HepG2 (cell line): ENCODE data around the gene INPP4B. TPM values are rescaled to one million over a fixed set of nuclear protein-coding genes. Genes with fewer than 3 reads are reported as not detected.

Experiments used
- ATAC-seq: fragments of 200-7000 bp; cut with Tn5 transposase; 3 replicates; pipeline ENCODE4 v1.9.1; 2020; ENCODE audit warnings: mild to moderate bottlenecking, moderate library complexity
- BruUV-seq: library from RNA; stranded (reverse); fragments of 400-500 nt; replicated peaks from 2 replicates; lab custom pipeline; 2021; lab: Mats Ljungman, UMichigan
- CTCF ChIA-PET: fragments of 300-600 bp; formaldehyde crosslinking; extraction: SDS; loops from one replicate; lab custom pipeline; 2021; ENCODE audit warnings: low total read pairs, inconsistent platforms, low intra/inter-chr PET ratio; lab: Yijun Ruan, JAX
- POLR2A ChIA-PET: fragments of 350-600 bp; sonication (Branson Sonifier 250); formaldehyde crosslinking; loops from one replicate; lab custom pipeline; 2020; ENCODE audit warnings: antibody characterized with exemption, inconsistent platforms; lab: Yijun Ruan, JAX
- DNase-seq: peaks from one replicate; pipeline ENCODE4 v3.0.0-alpha.2; 2015; ENCODE audit warnings: low spot score
- FAIRE-seq: peaks from 3 replicates; lab custom pipeline; 2011; peaks lifted over from hg19 to GRCh38; lab: Jason Lieb, UNC
- H2AFZ ChIP-seq: one replicate; pipeline ENCODE4 v1.6.1; 2011; ENCODE audit warnings: low read length, inconsistent platforms
- H3K27ac ChIP-seq: fragments of 300-600 bp; 3 replicates; pipeline ENCODE4 v1.8.0; 2011; ENCODE audit warnings: mixed run types, mild to moderate bottlenecking, mixed read lengths, low read length, inconsistent platforms; ENCODE audit not compliant: insufficient read depth; ENCODE audit errors: extremely low read length
- H3K27me3 ChIP-seq, 2 experiments: fragments of 200-600 bp in 1 of 2; 2 replicates in 1 of 2; 3 replicates in 1 of 2; pipeline versions ENCODE4 v1.6.0 to v1.8.0; 2011; ENCODE audit warnings: low read length in 2 of 2, mild to moderate bottlenecking in 2 of 2, moderate library complexity in 2 of 2, inconsistent platforms in 1 of 2; ENCODE audit not compliant: insufficient read depth in 2 of 2, control insufficient read depth in 1 of 2
- H3K36me3 ChIP-seq, 2 experiments: fragments of 200-600 bp in 1 of 2; replicated peaks in 1 of 2; 2 replicates in 1 of 2; 3 replicates in 1 of 2; pipeline versions ENCODE4 v1.5.1 to v1.8.0; 2011; ENCODE audit warnings: low read length in 2 of 2, inconsistent platforms in 1 of 2; ENCODE audit not compliant: insufficient read depth in 2 of 2, control insufficient read depth in 1 of 2
- H3K4me1 ChIP-seq: 2 replicates; pipeline ENCODE4 v1.5.1; 2012; ENCODE audit warnings: low read length, inconsistent platforms; ENCODE audit not compliant: insufficient read depth
- H3K4me2 ChIP-seq: 2 replicates; pipeline ENCODE4 v1.6.0; 2011; ENCODE audit warnings: low read depth, low read length, inconsistent platforms
- H3K4me3 ChIP-seq, 3 experiments: fragments of 200-600 bp in 1 of 3; sonication (generic), shearing (Covaris generic) in 1 of 3; replicated peaks in 1 of 3; 2 replicates each; pipeline ENCODE4 v1.5.1; 2011 to 2016; ENCODE audit warnings: low read length in 3 of 3, inconsistent platforms in 2 of 3, low read depth in 2 of 3, mild to moderate bottlenecking in 2 of 3, control low read depth in 1 of 3, mixed read lengths in 1 of 3; ENCODE audit not compliant: insufficient read depth in 1 of 3
- H3K79me2 ChIP-seq: one replicate; pipeline ENCODE4 v1.6.1; 2011; ENCODE audit warnings: low read length, inconsistent platforms; ENCODE audit not compliant: insufficient read depth
- H3K9ac ChIP-seq: 2 replicates; pipeline ENCODE4 v1.6.0; 2011; ENCODE audit warnings: mild to moderate bottlenecking, low read depth, low read length, inconsistent platforms; ENCODE audit not compliant: insufficient read depth
- H3K9me3 ChIP-seq: 2 replicates; pipeline ENCODE4 v1.5.1; 2012; ENCODE audit warnings: mild to moderate bottlenecking, low read length
- H4K20me1 ChIP-seq: 2 replicates; pipeline ENCODE4 v1.6.0; 2011; ENCODE audit warnings: inconsistent platforms, mild to moderate bottlenecking, low read length, moderate library complexity; ENCODE audit not compliant: insufficient read depth
- ATF6 ChIP-seq: sonication (generic); formaldehyde crosslinking; conservative IDR thresholded peaks from 2 replicates; pipeline ENCODE4 v1.4.0; 2020; ENCODE audit warnings: missing genetic modification reagents
- HNRNPH1 ChIP-seq: fragments of 200-400 bp; formaldehyde crosslinking; optimal IDR thresholded peaks from 2 replicates; pipeline ENCODE3; 2017; ENCODE audit warnings: mild to moderate bottlenecking, low read depth, low read length
- HOXA5 ChIP-seq: sonication (generic); formaldehyde crosslinking; IDR thresholded peaks from 2 replicates; pipeline ENCODE4 v1.4.0; 2020; ENCODE audit warnings: missing genetic modification reagents
- MAFF ChIP-seq: IDR thresholded peaks from 2 replicates; pipeline ENCODE4 v1.6.1; 2011; ENCODE audit warnings: low read depth, low read length, improper control_type of control experiment
- MIXL1 ChIP-seq: IDR thresholded peaks from 2 replicates; pipeline ENCODE4 v1.6.1; 2016
- MTA1 ChIP-seq: sonication (generic); formaldehyde crosslinking; IDR thresholded peaks from 2 replicates; pipeline ENCODE4 v1.4.0; 2020; ENCODE audit warnings: missing genetic modification reagents, mild to moderate bottlenecking, borderline replicate concordance
- PHF21A ChIP-seq: sonication (generic); formaldehyde crosslinking; IDR thresholded peaks from 2 replicates; pipeline ENCODE4 v1.5.0; 2020; ENCODE audit warnings: mild to moderate bottlenecking, missing genetic modification reagents
- RAD21 ChIP-seq: fragments of 450-650 bp; formaldehyde crosslinking; IDR thresholded peaks from 2 replicates; pipeline ENCODE4 v1.5.0; 2020; ENCODE audit warnings: mild to moderate bottlenecking
- RARG ChIP-seq: sonication (generic); formaldehyde crosslinking; IDR thresholded peaks from 2 replicates; pipeline ENCODE4 v1.4.0; 2020; ENCODE audit warnings: low read depth, mild to moderate bottlenecking, missing genetic modification reagents
- SMAD9 ChIP-seq: sonication (generic); formaldehyde crosslinking; IDR thresholded peaks from 2 replicates; pipeline ENCODE4 v1.5.1; 2020; ENCODE audit warnings: mild to moderate bottlenecking, missing genetic modification reagents
- TARDBP ChIP-seq: sonication (generic); formaldehyde crosslinking; IDR thresholded peaks from 2 replicates; pipeline ENCODE4 v1.8.0; 2022; ENCODE audit warnings: mild to moderate bottlenecking, missing genetic modification reagents
- ZNF431 ChIP-seq: sonication (generic); formaldehyde crosslinking; IDR thresholded peaks from 2 replicates; pipeline ENCODE4 v1.9.0; 2022; ENCODE audit warnings: missing genetic modification reagents, low read depth, mild to moderate bottlenecking, borderline replicate concordance
- ZNF615 ChIP-seq: sonication (generic); formaldehyde crosslinking; IDR thresholded peaks from 2 replicates; pipeline ENCODE4 v1.5.0; 2020; ENCODE audit warnings: mild to moderate bottlenecking, missing genetic modification reagents, borderline replicate concordance
- ZNF629 ChIP-seq: sonication (generic); formaldehyde crosslinking; conservative IDR thresholded peaks from 2 replicates; pipeline ENCODE4 v1.5.0; 2020; ENCODE audit warnings: missing genetic modification reagents
- ZNF761 ChIP-seq: sonication (generic); formaldehyde crosslinking; conservative IDR thresholded peaks from 2 replicates; pipeline ENCODE4 v1.4.0; 2020; ENCODE audit warnings: mild to moderate bottlenecking, missing genetic modification reagents
- ZNF781 ChIP-seq: sonication (generic); formaldehyde crosslinking; IDR thresholded peaks from 2 replicates; pipeline ENCODE4 v1.5.1; 2020; ENCODE audit warnings: borderline replicate concordance, mild to moderate bottlenecking, missing genetic modification reagents; ENCODE audit errors: not compliant biosample characterization
- WGBS: methylation state at CpG from one replicate; pipeline ENCODE4 v1.1.6; 2017; ENCODE audit warnings: low lambda C conversion rate; 5-methylcytosine and 5-hydroxymethylcytosine counted together
- in situ Hi-C: cut with HindIII; loops from 2 replicates; pipeline ENCODE4 v1.10.0; 2017; ENCODE audit warnings: low pct_unique_long_range_greater_than_20kb; ENCODE audit not compliant: extremely low pct_ligation_motif_present
- intact Hi-C: fragments of 100-400 bp; cut with micrococcal nuclease; formaldehyde crosslinking; loops from one replicate; pipeline ENCODE4 v1.10.0; 2022; ENCODE audit not compliant: unreplicated experiment
- polyA plus RNA-seq, 8 experiments: library from polyadenylated mRNA; depleted of rRNA in 3 of 8; stranded (reverse) in 7 of 8; unstranded in 1 of 8; fragments of >200 nt; fragmentation: Illumina TruSeq in 4 of 8; extraction: Trizol in 4 of 8; gene quantifications; 2 replicates each; pipeline versions ENCODE4 v1.2.1 to v1.2.3, GENCODE V29; 2011 to 2016; ENCODE audit warnings: low read depth in 4 of 8, missing spikeins in 1 of 8, mixed read lengths in 1 of 8; ENCODE audit not compliant: insufficient read depth in 1 of 8
- total RNA-seq, 5 experiments: library from RNA; depleted of rRNA; stranded (reverse); fragments of >200 nt; fragmentation: Illumina TruSeq; extraction: Trizol; gene quantifications; 2 replicates each; pipeline ENCODE4 v1.2.3, GENCODE V29; 2016; ENCODE audit warnings: low read depth in 1 of 5
- TF ChIP-seq, protein P1 (sequence below): sonication (generic); formaldehyde crosslinking; IDR thresholded peaks from 2 replicates; pipeline ENCODE4 v1.5.0; 2020; ENCODE audit warnings: mild to moderate bottlenecking, missing genetic modification reagents, borderline replicate concordance

INPP4B gene
- total and polyA plus RNA-seq, 2 of the 13 experiments (the other 11 are each of a cell fraction or from before 2014, with no cell fraction given), result not detected

GRCh38 chr4:142523111-142523510, 323.0 kb downstream of the INPP4B start:
- H3K27me3 ChIP-seq, result no peaks in the 10 kb centered on the region
- 3% methylated on average over 3 of the region's 3 CpGs for WGBS
- FAIRE-seq, result no peak
- BruUV-seq, result no TSS peak
- TF ChIP-seq PHF21A (CRISPR knock-in tag) (no peak), ZNF781 (CRISPR knock-in tag) (no peak), HOXA5 (CRISPR knock-in tag) (no peak), ZNF761 (CRISPR knock-in tag) (no peak), ZNF431 (CRISPR knock-in tag) (no peak), MTA1 (no peak), MIXL1 (CRISPR knock-in tag) (no peak), TARDBP (CRISPR knock-in tag) (no peak), SMAD9 (CRISPR knock-in tag) (no peak), ZNF629 (no peak), ATF6 (CRISPR knock-in tag) (no peak), RAD21 (CRISPR knock-in tag) (no peak), ZNF615 (CRISPR knock-in tag) (no peak), MAFF (no peak), HNRNPH1 (no peak), RARG (no peak)
- TF ChIP-seq, protein P1, sequence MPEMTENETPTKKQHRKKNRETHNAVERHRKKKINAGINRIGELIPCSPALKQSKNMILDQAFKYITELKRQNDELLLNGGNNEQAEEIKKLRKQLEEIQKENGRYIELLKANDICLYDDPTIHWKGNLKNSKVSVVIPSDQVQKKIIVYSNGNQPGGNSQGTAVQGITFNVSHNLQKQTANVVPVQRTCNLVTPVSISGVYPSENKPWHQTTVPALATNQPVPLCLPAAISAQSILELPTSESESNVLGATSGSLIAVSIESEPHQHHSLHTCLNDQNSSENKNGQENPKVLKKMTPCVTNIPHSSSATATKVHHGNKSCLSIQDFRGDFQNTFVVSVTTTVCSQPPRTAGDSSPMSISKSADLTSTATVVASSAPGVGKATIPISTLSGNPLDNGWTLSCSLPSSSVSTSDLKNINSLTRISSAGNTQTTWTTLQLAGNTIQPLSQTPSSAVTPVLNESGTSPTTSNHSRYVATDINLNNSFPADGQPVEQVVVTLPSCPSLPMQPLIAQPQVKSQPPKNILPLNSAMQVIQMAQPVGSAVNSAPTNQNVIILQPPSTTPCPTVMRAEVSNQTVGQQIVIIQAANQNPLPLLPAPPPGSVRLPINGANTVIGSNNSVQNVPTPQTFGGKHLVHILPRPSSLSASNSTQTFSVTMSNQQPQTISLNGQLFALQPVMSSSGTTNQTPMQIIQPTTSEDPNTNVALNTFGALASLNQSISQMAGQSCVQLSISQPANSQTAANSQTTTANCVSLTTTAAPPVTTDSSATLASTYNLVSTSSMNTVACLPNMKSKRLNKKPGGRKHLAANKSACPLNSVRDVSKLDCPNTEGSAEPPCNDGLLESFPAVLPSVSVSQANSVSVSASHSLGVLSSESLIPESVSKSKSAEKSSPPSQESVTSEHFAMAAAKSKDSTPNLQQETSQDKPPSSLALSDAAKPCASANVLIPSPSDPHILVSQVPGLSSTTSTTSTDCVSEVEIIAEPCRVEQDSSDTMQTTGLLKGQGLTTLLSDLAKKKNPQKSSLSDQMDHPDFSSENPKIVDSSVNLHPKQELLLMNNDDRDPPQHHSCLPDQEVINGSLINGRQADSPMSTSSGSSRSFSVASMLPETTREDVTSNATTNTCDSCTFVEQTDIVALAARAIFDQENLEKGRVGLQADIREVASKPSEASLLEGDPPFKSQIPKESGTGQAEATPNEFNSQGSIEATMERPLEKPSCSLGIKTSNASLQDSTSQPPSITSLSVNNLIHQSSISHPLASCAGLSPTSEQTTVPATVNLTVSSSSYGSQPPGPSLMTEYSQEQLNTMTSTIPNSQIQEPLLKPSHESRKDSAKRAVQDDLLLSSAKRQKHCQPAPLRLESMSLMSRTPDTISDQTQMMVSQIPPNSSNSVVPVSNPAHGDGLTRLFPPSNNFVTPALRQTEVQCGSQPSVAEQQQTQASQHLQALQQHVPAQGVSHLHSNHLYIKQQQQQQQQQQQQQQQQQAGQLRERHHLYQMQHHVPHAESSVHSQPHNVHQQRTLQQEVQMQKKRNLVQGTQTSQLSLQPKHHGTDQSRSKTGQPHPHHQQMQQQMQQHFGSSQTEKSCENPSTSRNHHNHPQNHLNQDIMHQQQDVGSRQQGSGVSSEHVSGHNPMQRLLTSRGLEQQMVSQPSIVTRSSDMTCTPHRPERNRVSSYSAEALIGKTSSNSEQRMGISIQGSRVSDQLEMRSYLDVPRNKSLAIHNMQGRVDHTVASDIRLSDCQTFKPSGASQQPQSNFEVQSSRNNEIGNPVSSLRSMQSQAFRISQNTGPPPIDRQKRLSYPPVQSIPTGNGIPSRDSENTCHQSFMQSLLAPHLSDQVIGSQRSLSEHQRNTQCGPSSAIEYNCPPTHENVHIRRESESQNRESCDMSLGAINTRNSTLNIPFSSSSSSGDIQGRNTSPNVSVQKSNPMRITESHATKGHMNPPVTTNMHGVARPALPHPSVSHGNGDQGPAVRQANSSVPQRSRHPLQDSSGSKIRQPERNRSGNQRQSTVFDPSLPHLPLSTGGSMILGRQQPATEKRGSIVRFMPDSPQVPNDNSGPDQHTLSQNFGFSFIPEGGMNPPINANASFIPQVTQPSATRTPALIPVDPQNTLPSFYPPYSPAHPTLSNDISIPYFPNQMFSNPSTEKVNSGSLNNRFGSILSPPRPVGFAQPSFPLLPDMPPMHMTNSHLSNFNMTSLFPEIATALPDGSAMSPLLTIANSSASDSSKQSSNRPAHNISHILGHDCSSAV (CRISPR knock-in tag), result no peak
- in situ Hi-C loops, result no loop called here
- H3K9me3 ChIP-seq, result no peaks in the 10 kb centered on the region
- H3K4me3 ChIP-seq, result no peak overlapping the region
- H3K27ac ChIP-seq, result no peak overlapping the region
- ChIA-PET POLR2A (no interaction called here), CTCF (no interaction called here)
- DNase-seq, result no peak
- no peak overlapping the region for H3K9ac ChIP-seq
- no peaks in the 10 kb centered on the region for H4K20me1 ChIP-seq
- intact Hi-C loops, result no loop called here
- no peaks in the 10 kb centered on the region for H3K79me2 ChIP-seq
- H2AFZ ChIP-seq, result no peak overlapping the region
- no peak overlapping the region for H3K4me2 ChIP-seq
- no peak for ATAC-seq
- no peaks in the 10 kb centered on the region for H3K36me3 ChIP-seq
- H3K4me1 ChIP-seq, result no peaks in the 10 kb centered on the region
